ENCODE results near the gene IGFBP4.

- TF ChIP-seq HNRNPH1 (optimal IDR thresholded peaks at IDR 0.05; ENCODE audit: low read depth, low read length) (no peak), ZZZ3 (CRISPR knock-in tag; IDR thresholded peaks at IDR 0.05; ENCODE audit: borderline replicate concordance) (no peak), ZNF232 (CRISPR knock-in tag; IDR thresholded peaks at IDR 0.05; ENCODE audit: borderline replicate concordance) (no peak), POLR2A (IDR thresholded peaks at IDR 0.05; ENCODE audit: insufficient read depth in 1 of 2, low read depth in 2 of 2, low read length in 2 of 2) (no peak), RBM22 (optimal IDR thresholded peaks at IDR 0.05; ENCODE audit: low read length) (no peak), POLR2AphosphoS5 (IDR thresholded peaks at IDR 0.05; ENCODE audit: low read depth, low read length) (no peak), ELF1 (CRISPR knock-in tag; IDR thresholded peaks at IDR 0.05) (no peak)
Observed at GRCh38 chr17:40471846-40472732, 28.8 kb downstream of the IGFBP4 start.

Measured in HepG2 (cell line).